ENCODE data around the gene OXCT2.

- TF ChIP-seq CTCF (IDR thresholded peaks at IDR 0.05; ENCODE audit: low read depth, low read length, missing input control) (no peak), MAX (IDR thresholded peaks at IDR 0.05) (no peak), YY1 (IDR thresholded peaks at IDR 0.05) (no peak), SP1 (IDR thresholded peaks at IDR 0.05) (no peak), GABPA (IDR thresholded peaks at IDR 0.05 in 1 of 2, conservative IDR thresholded peaks at IDR 0.05 in 1 of 2) (no peak), JUND (IDR thresholded peaks at IDR 0.05) (no peak), HNF4A (conservative IDR thresholded peaks at IDR 0.05) (no peak), HNF4G (IDR thresholded peaks at IDR 0.05) (no peak), FOXA1 (IDR thresholded peaks at IDR 0.05) (no peak), TAF1 (conservative IDR thresholded peaks at IDR 0.05) (no peak), RAD21 (IDR thresholded peaks at IDR 0.05) (no peak), ZBTB33 (IDR thresholded peaks at IDR 0.05) (no peak), RXRA (IDR thresholded peaks at IDR 0.05) (no peak), EGR1 (IDR thresholded peaks at IDR 0.05; ENCODE audit: low read depth in 2 of 2) (no peak)
Observed at GRCh38 chr1:39781349-39781715, 10.2 kb upstream of the OXCT2 start.
